ENCODE results near the gene MAP10. TPM values are rescaled to one million over a fixed set of nuclear protein-coding genes. Genes with fewer than 3 reads are reported as not detected.

The MAP10 gene
- total RNA-seq, 1 experiment from 2014 or later, result 2.7 TPM

- TF ChIP-seq ZNF416 (CRISPR knock-in tag; IDR thresholded peaks at IDR 0.05) (no peak), ZNF138 (CRISPR knock-in tag; conservative IDR thresholded peaks at IDR 0.05) (no peak), SOX15 (CRISPR knock-in tag; IDR thresholded peaks at IDR 0.05) (no peak), ZNF219 (CRISPR knock-in tag; IDR thresholded peaks at IDR 0.05; ENCODE audit: borderline replicate concordance) (no peak), ZNF263 (CRISPR knock-in tag; IDR thresholded peaks at IDR 0.05; ENCODE audit: low read depth) (no peak), ZBTB43 (CRISPR knock-in tag; IDR thresholded peaks at IDR 0.05) (no peak), PRDM15 (CRISPR knock-in tag; IDR thresholded peaks at IDR 0.05) (no peak), NFATC4 (CRISPR knock-in tag; IDR thresholded peaks at IDR 0.05) (no peak), JUN (CRISPR knock-in tag; IDR thresholded peaks at IDR 0.05) (no peak), ZBTB21 (CRISPR knock-in tag; IDR thresholded peaks at IDR 0.05; ENCODE audit: borderline replicate concordance) (no peak), TEAD4 (CRISPR knock-in tag; IDR thresholded peaks at IDR 0.05) (no peak), FOXP1 (CRISPR knock-in tag; IDR thresholded peaks at IDR 0.05; ENCODE audit: borderline replicate concordance) (no peak), STAT6 (CRISPR knock-in tag; conservative IDR thresholded peaks at IDR 0.05; ENCODE audit: low read depth) (no peak)
- TF ChIP-seq, protein P1, sequence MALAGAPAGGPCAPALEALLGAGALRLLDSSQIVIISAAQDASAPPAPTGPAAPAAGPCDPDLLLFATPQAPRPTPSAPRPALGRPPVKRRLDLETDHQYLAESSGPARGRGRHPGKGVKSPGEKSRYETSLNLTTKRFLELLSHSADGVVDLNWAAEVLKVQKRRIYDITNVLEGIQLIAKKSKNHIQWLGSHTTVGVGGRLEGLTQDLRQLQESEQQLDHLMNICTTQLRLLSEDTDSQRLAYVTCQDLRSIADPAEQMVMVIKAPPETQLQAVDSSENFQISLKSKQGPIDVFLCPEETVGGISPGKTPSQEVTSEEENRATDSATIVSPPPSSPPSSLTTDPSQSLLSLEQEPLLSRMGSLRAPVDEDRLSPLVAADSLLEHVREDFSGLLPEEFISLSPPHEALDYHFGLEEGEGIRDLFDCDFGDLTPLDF (CRISPR knock-in tag; IDR thresholded peaks at IDR 0.05), result no peak
- TF ChIP-seq, protein P2, sequence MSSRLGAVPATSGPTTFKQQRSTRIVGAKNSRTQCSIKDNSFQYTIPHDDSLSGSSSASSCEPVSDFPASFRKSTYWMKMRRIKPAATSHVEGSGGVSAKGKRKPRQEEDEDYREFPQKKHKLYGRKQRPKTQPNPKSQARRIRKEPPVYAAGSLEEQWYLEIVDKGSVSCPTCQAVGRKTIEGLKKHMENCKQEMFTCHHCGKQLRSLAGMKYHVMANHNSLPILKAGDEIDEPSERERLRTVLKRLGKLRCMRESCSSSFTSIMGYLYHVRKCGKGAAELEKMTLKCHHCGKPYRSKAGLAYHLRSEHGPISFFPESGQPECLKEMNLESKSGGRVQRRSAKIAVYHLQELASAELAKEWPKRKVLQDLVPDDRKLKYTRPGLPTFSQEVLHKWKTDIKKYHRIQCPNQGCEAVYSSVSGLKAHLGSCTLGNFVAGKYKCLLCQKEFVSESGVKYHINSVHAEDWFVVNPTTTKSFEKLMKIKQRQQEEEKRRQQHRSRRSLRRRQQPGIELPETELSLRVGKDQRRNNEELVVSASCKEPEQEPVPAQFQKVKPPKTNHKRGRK (CRISPR knock-in tag; IDR thresholded peaks at IDR 0.05; ENCODE audit: borderline replicate concordance), result no peak
- TF ChIP-seq, protein P3, sequence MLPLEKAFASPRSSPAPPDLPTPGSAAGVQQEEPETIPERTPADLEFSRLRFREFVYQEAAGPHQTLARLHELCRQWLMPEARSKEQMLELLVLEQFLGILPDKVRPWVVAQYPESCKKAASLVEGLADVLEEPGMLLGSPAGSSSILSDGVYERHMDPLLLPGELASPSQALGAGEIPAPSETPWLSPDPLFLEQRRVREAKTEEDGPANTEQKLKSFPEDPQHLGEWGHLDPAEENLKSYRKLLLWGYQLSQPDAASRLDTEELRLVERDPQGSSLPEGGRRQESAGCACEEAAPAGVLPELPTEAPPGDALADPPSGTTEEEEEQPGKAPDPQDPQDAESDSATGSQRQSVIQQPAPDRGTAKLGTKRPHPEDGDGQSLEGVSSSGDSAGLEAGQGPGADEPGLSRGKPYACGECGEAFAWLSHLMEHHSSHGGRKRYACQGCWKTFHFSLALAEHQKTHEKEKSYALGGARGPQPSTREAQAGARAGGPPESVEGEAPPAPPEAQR (CRISPR knock-in tag; IDR thresholded peaks at IDR 0.05), result no peak
- CTCF ChIA-PET, result no interaction called here
- Mint-ChIP-seq H3K36me3 (no peaks in the 10 kb centered on the region), H3K27me3 (ENCODE audit: low read depth) (0 out of 2 replicates have a peak, but pooled peaks cover 3% of the 10 kb centered on the region), H3K4me3 (no peak overlapping the region), H3K27ac (no peak overlapping the region), H3K4me1 (no peaks in the 10 kb centered on the region), H3K9me3 (0 out of 2 replicates have a peak, but pooled peaks cover under 1% of the 10 kb centered on the region)
- POLR2A ChIA-PET, result no interaction called here
- ATAC-seq (no peak), DNase-seq (ENCODE audit: low spot score) (no peak)
Observed at GRCh38 chr1:232822530-232822929, 17.3 kb downstream of the MAP10 start.

Measured in WTC11 (cell line).